HepG2 (cell line): ENCODE results near the gene ZNF444. TPM values are rescaled to one million over a fixed set of nuclear protein-coding genes. Genes with fewer than 3 reads are reported as not detected.
A peak's percentile ranks its signal among the peaks of the same experiment; 100 is the strongest.

ENCODE experiments used
- ATAC-seq: fragments of 200-7000 bp; cut with Tn5 transposase; 3 replicates; pipeline ENCODE4 v1.9.1; 2020; ENCODE audit warnings: mild to moderate bottlenecking, moderate library complexity
- BruUV-seq: library from RNA; stranded (reverse); fragments of 400-500 nt; replicated peaks from 2 replicates; lab custom pipeline; 2021; lab: Mats Ljungman, UMichigan
- CTCF ChIA-PET: fragments of 300-600 bp; formaldehyde crosslinking; extraction: SDS; loops from one replicate; lab custom pipeline; 2021; ENCODE audit warnings: low total read pairs, inconsistent platforms, low intra/inter-chr PET ratio; lab: Yijun Ruan, JAX
- POLR2A ChIA-PET: fragments of 350-600 bp; sonication (Branson Sonifier 250); formaldehyde crosslinking; loops from one replicate; lab custom pipeline; 2020; ENCODE audit warnings: antibody characterized with exemption, inconsistent platforms; lab: Yijun Ruan, JAX
- DNase-seq: peaks from one replicate; pipeline ENCODE4 v3.0.0-alpha.2; 2015; ENCODE audit warnings: low spot score
- FAIRE-seq: peaks from 3 replicates; lab custom pipeline; 2011; peaks lifted over from hg19 to GRCh38; lab: Jason Lieb, UNC
- H2AFZ ChIP-seq: one replicate; pipeline ENCODE4 v1.6.1; 2011; ENCODE audit warnings: low read length, inconsistent platforms
- H3K27ac ChIP-seq: fragments of 300-600 bp; 3 replicates; pipeline ENCODE4 v1.8.0; 2011; ENCODE audit warnings: mixed run types, mild to moderate bottlenecking, mixed read lengths, low read length, inconsistent platforms; ENCODE audit not compliant: insufficient read depth; ENCODE audit errors: extremely low read length
- H3K27me3 ChIP-seq, 2 experiments: fragments of 200-600 bp in 1 of 2; 2 replicates in 1 of 2; 3 replicates in 1 of 2; pipeline versions ENCODE4 v1.6.0 to v1.8.0; 2011; ENCODE audit warnings: low read length in 2 of 2, mild to moderate bottlenecking in 2 of 2, moderate library complexity in 2 of 2, inconsistent platforms in 1 of 2; ENCODE audit not compliant: insufficient read depth in 2 of 2, control insufficient read depth in 1 of 2
- H3K36me3 ChIP-seq, 2 experiments: fragments of 200-600 bp in 1 of 2; replicated peaks in 1 of 2; 2 replicates in 1 of 2; 3 replicates in 1 of 2; pipeline versions ENCODE4 v1.5.1 to v1.8.0; 2011; ENCODE audit warnings: low read length in 2 of 2, inconsistent platforms in 1 of 2; ENCODE audit not compliant: insufficient read depth in 2 of 2, control insufficient read depth in 1 of 2
- H3K4me1 ChIP-seq: 2 replicates; pipeline ENCODE4 v1.5.1; 2012; ENCODE audit warnings: low read length, inconsistent platforms; ENCODE audit not compliant: insufficient read depth
- H3K4me2 ChIP-seq: 2 replicates; pipeline ENCODE4 v1.6.0; 2011; ENCODE audit warnings: low read depth, low read length, inconsistent platforms
- H3K4me3 ChIP-seq, 3 experiments: fragments of 200-600 bp in 1 of 3; sonication (generic), shearing (Covaris generic) in 1 of 3; replicated peaks in 1 of 3; 2 replicates each; pipeline ENCODE4 v1.5.1; 2011 to 2016; ENCODE audit warnings: low read length in 3 of 3, inconsistent platforms in 2 of 3, low read depth in 2 of 3, mild to moderate bottlenecking in 2 of 3, control low read depth in 1 of 3, mixed read lengths in 1 of 3; ENCODE audit not compliant: insufficient read depth in 1 of 3
- H3K79me2 ChIP-seq: one replicate; pipeline ENCODE4 v1.6.1; 2011; ENCODE audit warnings: low read length, inconsistent platforms; ENCODE audit not compliant: insufficient read depth
- H3K9ac ChIP-seq: 2 replicates; pipeline ENCODE4 v1.6.0; 2011; ENCODE audit warnings: mild to moderate bottlenecking, low read depth, low read length, inconsistent platforms; ENCODE audit not compliant: insufficient read depth
- H3K9me3 ChIP-seq: 2 replicates; pipeline ENCODE4 v1.5.1; 2012; ENCODE audit warnings: mild to moderate bottlenecking, low read length
- H4K20me1 ChIP-seq: 2 replicates; pipeline ENCODE4 v1.6.0; 2011; ENCODE audit warnings: inconsistent platforms, mild to moderate bottlenecking, low read length, moderate library complexity; ENCODE audit not compliant: insufficient read depth
- DNMT3B ChIP-seq: conservative IDR thresholded peaks from 2 replicates; pipeline ENCODE4 v1.6.1; 2016; ENCODE audit warnings: missing biosample characterization, control low read depth
- FOSL2 ChIP-seq: sonication (generic); formaldehyde crosslinking; IDR thresholded peaks from 2 replicates; pipeline ENCODE4 v1.4.0; 2020; ENCODE audit warnings: missing genetic modification reagents
- HNRNPH1 ChIP-seq: fragments of 200-400 bp; formaldehyde crosslinking; optimal IDR thresholded peaks from 2 replicates; pipeline ENCODE3; 2017; ENCODE audit warnings: mild to moderate bottlenecking, low read depth, low read length
- HOXA5 ChIP-seq: sonication (generic); formaldehyde crosslinking; IDR thresholded peaks from 2 replicates; pipeline ENCODE4 v1.4.0; 2020; ENCODE audit warnings: missing genetic modification reagents
- MAZ ChIP-seq, 2 experiments: sonication (generic) in 1 of 2; formaldehyde crosslinking in 1 of 2; IDR thresholded peaks; 2 replicates each; pipeline versions ENCODE4 v1.5.0 to v1.6.1; 2012 to 2020; ENCODE audit warnings: low read depth in 2 of 2, mild to moderate bottlenecking in 2 of 2, borderline replicate concordance in 1 of 2, improper control_type of control experiment in 1 of 2, low read length in 1 of 2, missing genetic modification reagents in 1 of 2, moderate library complexity in 1 of 2
- MEF2D ChIP-seq: sonication (generic); formaldehyde crosslinking; IDR thresholded peaks from 2 replicates; pipeline ENCODE4 v1.5.1; 2020; ENCODE audit warnings: mild to moderate bottlenecking, missing genetic modification reagents
- SYNCRIP ChIP-seq: fragments of 200-400 bp; formaldehyde crosslinking; IDR thresholded peaks from 2 replicates; pipeline ENCODE4 v1.6.1; 2018; ENCODE audit warnings: mild to moderate bottlenecking, low read depth, low read length; ENCODE audit not compliant: insufficient read depth
- THAP11 ChIP-seq: IDR thresholded peaks from 2 replicates; pipeline ENCODE4 v1.6.1; 2016; ENCODE audit warnings: missing biosample characterization, missing genetic modification reagents
- ZNF143 ChIP-seq: sonication (generic); formaldehyde crosslinking; IDR thresholded peaks from 2 replicates; pipeline ENCODE4 v1.4.0; 2020; ENCODE audit warnings: missing genetic modification reagents
- ZNF605 ChIP-seq: sonication (generic); formaldehyde crosslinking; IDR thresholded peaks from 2 replicates; pipeline ENCODE4 v1.8.0; 2022; ENCODE audit warnings: mild to moderate bottlenecking, missing genetic modification reagents
- ZNF652 ChIP-seq: IDR thresholded peaks from 2 replicates; pipeline ENCODE4 v1.6.1; 2016; ENCODE audit warnings: low read depth, borderline replicate concordance
- ZSCAN9 ChIP-seq: IDR thresholded peaks from 2 replicates; pipeline ENCODE4 v1.6.1; 2016; ENCODE audit warnings: borderline replicate concordance
- WGBS: methylation state at CpG from one replicate; pipeline ENCODE4 v1.1.6; 2017; ENCODE audit warnings: low lambda C conversion rate; 5-methylcytosine and 5-hydroxymethylcytosine counted together
- in situ Hi-C: cut with HindIII; loops from 2 replicates; pipeline ENCODE4 v1.10.0; 2017; ENCODE audit warnings: low pct_unique_long_range_greater_than_20kb; ENCODE audit not compliant: extremely low pct_ligation_motif_present
- intact Hi-C: fragments of 100-400 bp; cut with micrococcal nuclease; formaldehyde crosslinking; loops from one replicate; pipeline ENCODE4 v1.10.0; 2022; ENCODE audit not compliant: unreplicated experiment
- polyA plus RNA-seq, 8 experiments: library from polyadenylated mRNA; depleted of rRNA in 3 of 8; stranded (reverse) in 7 of 8; unstranded in 1 of 8; fragments of >200 nt; fragmentation: Illumina TruSeq in 4 of 8; extraction: Trizol in 4 of 8; gene quantifications; 2 replicates each; pipeline versions ENCODE4 v1.2.1 to v1.2.3, GENCODE V29; 2011 to 2016; ENCODE audit warnings: low read depth in 4 of 8, missing spikeins in 1 of 8, mixed read lengths in 1 of 8; ENCODE audit not compliant: insufficient read depth in 1 of 8
- total RNA-seq, 5 experiments: library from RNA; depleted of rRNA; stranded (reverse); fragments of >200 nt; fragmentation: Illumina TruSeq; extraction: Trizol; gene quantifications; 2 replicates each; pipeline ENCODE4 v1.2.3, GENCODE V29; 2016; ENCODE audit warnings: low read depth in 1 of 5
- TF ChIP-seq, protein P1 (sequence below): sonication (generic); formaldehyde crosslinking; IDR thresholded peaks from 2 replicates; pipeline ENCODE4 v1.4.0; 2020; ENCODE audit warnings: missing genetic modification reagents
- TF ChIP-seq, protein P2 (sequence below): IDR thresholded peaks from 2 replicates; pipeline ENCODE4 v1.6.1; 2016; ENCODE audit warnings: missing genetic modification reagents, missing compliant biosample characterization
- TF ChIP-seq, protein P3 (sequence below), 2 experiments: fragments of 450-650 bp in 1 of 2; sonication (generic) in 1 of 2; formaldehyde crosslinking; IDR thresholded peaks; 2 replicates each; pipeline versions ENCODE4 v1.5.0 to v1.8.0; 2020 to 2022; ENCODE audit warnings: mild to moderate bottlenecking in 1 of 2, missing genetic modification reagents in 1 of 2

ZNF444 gene
- total and polyA plus RNA-seq, 2 of the 13 experiments (the other 11 are each of a cell fraction or from before 2014, with no cell fraction given): 27.4 to 30.3 TPM

DNA sequence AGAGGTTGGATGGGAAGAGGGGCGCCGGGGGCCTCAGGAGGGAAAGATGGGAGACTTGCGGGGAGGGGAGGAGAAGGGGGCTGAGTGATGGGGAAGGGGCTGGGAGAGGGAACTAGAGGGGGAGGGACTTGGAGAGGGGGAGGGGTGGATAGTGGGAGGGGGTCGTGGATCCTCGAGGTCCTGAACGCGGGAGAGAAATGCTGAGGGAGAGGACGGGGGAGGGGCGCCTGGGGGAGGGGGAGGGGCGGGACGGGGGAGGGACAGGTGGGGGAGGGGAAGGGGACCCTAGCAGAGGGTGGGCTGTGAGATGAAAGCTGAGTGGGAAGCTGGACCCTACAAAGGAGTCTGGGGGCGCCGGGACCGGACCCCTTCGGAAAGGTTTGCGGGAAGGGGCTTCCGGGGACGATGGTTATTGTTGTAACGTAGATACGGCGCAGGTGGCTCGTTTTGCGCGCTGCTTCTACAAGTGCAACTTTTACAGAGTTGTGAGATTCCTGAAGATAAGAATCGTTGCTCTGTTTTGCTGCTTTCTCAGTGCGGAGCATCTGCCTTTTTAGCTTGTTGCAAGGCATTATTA lies 418 bp downstream of the ZNF444 start (continued):
- TF ChIP-seq, protein P1, sequence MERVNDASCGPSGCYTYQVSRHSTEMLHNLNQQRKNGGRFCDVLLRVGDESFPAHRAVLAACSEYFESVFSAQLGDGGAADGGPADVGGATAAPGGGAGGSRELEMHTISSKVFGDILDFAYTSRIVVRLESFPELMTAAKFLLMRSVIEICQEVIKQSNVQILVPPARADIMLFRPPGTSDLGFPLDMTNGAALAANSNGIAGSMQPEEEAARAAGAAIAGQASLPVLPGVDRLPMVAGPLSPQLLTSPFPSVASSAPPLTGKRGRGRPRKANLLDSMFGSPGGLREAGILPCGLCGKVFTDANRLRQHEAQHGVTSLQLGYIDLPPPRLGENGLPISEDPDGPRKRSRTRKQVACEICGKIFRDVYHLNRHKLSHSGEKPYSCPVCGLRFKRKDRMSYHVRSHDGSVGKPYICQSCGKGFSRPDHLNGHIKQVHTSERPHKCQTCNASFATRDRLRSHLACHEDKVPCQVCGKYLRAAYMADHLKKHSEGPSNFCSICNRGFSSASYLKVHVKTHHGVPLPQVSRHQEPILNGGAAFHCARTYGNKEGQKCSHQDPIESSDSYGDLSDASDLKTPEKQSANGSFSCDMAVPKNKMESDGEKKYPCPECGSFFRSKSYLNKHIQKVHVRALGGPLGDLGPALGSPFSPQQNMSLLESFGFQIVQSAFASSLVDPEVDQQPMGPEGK: peak; percentile 78
- TF ChIP-seq MAZ (IDR thresholded peaks at IDR 0.05; ENCODE audit: borderline replicate concordance, low read depth, low read length): no peak
- peak; percentile 13; the same call in 1 of the 2 replicates for TF ChIP-seq MAZ (CRISPR knock-in tag; IDR thresholded peaks at IDR 0.05; ENCODE audit: low read depth)
- TF ChIP-seq ZNF605: 0 out of 2 replicates have a peak, but pooled peaks have one; percentile 7
- 0 out of 2 replicates have a peak, but pooled peaks have one; percentile 1 for TF ChIP-seq HOXA5 (CRISPR knock-in tag)
- TF ChIP-seq THAP11 (CRISPR knock-in tag): peak; percentile 7; the same call in 1 of the 2 replicates
- TF ChIP-seq HNRNPH1: peak; percentile 19
- TF ChIP-seq MEF2D (CRISPR knock-in tag): no peak
- TF ChIP-seq SYNCRIP: no peak

DNA sequence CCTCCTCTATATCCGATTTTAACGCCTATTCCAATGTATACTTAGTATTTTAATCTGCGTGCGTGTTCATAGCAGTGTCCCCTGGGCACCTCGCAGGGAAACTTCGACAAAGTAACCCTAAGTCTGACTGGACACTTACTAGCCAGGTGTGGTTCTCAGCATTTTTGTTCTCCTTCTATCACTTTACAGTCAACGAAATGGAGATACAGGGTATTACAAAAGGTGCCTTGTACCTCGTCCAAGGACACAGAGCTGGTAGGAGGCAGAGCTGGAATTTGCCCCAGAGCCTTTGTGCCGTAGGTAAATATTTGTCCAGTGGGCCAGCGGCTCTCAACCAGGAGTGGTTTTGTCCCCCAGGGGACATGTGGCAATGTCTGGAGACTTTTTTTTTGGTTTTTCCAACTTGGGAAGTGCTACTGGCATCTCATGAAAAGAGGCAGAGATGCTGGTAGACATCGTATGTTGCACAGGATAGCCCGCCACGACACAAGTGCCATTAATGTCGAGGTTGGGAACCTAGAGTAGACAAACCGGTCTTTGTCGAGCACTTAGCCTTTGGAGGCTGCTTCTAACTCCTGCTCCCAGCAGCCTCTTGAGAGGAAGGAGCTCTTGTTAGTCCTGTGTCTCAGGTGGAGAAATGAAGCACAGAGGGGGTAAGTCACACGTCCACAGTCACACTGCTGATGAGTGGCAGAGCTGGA lies 1.1 kb downstream of the ZNF444 start:
- peak; percentile 99 for FAIRE-seq
- intact Hi-C loops: loop anchor here (2.0 kb wide), 1 partner anchor 37 kb away; no protein-coding TSS in a partner anchor
- no peaks in the 10 kb centered on the region; a peak in 1 of 5 replicates for H3K27me3 ChIP-seq
- POLR2A ChIA-PET: interaction anchor here (0.9 to 4.9 kb wide), 20 partner anchors 8 to 459 kb away, joined by 3 to 113 read pairs (median 9); partner anchors contain the start of genes GALP, ZNF787 and ZSCAN5A
- H3K4me1 ChIP-seq: peaks cover 75% of the 10 kb centered on the region
- no peaks in the 10 kb centered on the region for H3K9me3 ChIP-seq
- in situ Hi-C loops: no loop called here
- ATAC-seq: peak; percentile 66
- peak overlapping the region; percentile 100 for H3K27ac ChIP-seq
- no peaks in the 10 kb centered on the region; the same call in 1 of the 2 replicates for H4K20me1 ChIP-seq
- peaks cover 2 to 8% of the 10 kb centered on the region in 2 experiments; a peak in 4 of 5 replicates for H3K36me3 ChIP-seq
- WGBS: under 1% methylated on average over 17 of the region's 17 CpGs
- CTCF ChIA-PET: no interaction called here
- peak overlapping the region; percentile 94 for H3K4me2 ChIP-seq
- peak overlapping the region; percentile 98 for H3K9ac ChIP-seq
- peaks cover 40% of the 10 kb centered on the region for H3K79me2 ChIP-seq
- TSS peak; percentile 70 for BruUV-seq
- no peak overlapping the region for H2AFZ ChIP-seq
- peak overlapping the region; percentile 63 to 84 (median 83) for H3K4me3 ChIP-seq
- DNase-seq: peak; percentile 97
- TF ChIP-seq, protein P2, sequence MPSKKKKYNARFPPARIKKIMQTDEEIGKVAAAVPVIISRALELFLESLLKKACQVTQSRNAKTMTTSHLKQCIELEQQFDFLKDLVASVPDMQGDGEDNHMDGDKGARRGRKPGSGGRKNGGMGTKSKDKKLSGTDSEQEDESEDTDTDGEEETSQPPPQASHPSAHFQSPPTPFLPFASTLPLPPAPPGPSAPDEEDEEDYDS (CRISPR knock-in tag): peak; percentile 89
- TF ChIP-seq ZNF143 (CRISPR knock-in tag) (0 out of 2 replicates have a peak, but pooled peaks have one; percentile 44), DNMT3B (0 out of 2 replicates have a peak, but pooled peaks have one; percentile 63), ZSCAN9 (CRISPR knock-in tag) (peak; percentile 58; the same call in 1 of the 2 replicates), ZNF652 (CRISPR knock-in tag) (peak; percentile 34; the same call in 1 of the 2 replicates), FOSL2 (CRISPR knock-in tag) (peak; percentile 65; the same call in 1 of the 2 replicates)
- TF ChIP-seq, protein P3, sequence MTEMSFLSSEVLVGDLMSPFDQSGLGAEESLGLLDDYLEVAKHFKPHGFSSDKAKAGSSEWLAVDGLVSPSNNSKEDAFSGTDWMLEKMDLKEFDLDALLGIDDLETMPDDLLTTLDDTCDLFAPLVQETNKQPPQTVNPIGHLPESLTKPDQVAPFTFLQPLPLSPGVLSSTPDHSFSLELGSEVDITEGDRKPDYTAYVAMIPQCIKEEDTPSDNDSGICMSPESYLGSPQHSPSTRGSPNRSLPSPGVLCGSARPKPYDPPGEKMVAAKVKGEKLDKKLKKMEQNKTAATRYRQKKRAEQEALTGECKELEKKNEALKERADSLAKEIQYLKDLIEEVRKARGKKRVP (CRISPR knock-in tag; IDR thresholded peaks at IDR 0.05): peak in 1 of 2 experiments; percentile 78; a peak in 1 of 4 replicates
